Glomerular visceral epithelial cell (primary cell): ENCODE measurements around the gene ANXA10.
"Not testable (repeated sequence)": the region's sequence is repeated elsewhere in the genome, so short reads cannot be mapped to it uniquely, and the experiment has no call there.

Source experiments
- DNase-seq: peaks from one replicate; pipeline ENCODE4 v3.0.0-alpha.2; 2016; ENCODE audit errors: extremely low spot score

The ANXA10 gene

DNA sequence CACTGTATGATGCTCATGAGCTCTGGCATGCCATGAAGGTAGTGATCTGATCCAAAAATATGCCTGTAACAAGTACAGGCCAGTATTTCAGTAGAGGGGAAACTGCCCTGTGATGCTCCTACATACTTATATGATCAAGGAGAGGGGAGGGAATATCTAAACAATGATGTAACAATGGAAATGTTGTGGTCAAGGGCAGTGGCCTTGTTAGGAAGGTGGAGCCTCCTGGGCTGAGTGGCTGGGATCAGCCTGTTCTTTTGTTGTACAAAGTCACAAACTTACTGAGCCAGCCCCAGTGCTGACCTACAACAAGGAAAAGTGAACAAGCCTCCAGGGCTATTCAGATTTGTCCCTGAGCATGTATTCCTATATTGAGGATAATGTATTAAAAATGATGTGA is 70.3 kb downstream of the ANXA10 start:
- peak; percentile 50 for DNase-seq

DNA sequence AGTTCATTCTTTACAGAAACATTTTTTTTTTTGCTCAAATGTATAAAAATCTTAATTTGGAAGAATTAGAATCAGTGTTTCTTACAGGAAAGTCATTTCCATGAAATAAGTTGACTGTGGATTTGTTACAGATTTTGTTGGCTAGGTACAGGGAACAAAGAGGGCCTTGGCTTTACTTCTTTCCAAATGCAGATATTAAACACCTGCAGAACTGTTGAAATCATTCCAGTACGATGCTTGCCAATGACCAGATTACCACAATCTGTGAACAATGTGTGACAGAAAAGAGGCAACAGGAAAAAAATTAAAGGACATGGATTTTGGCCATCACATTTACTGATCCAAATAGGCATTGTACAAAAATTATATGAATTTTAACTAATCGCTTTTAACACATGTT is 70.8 kb downstream of the ANXA10 start:
- no peak for DNase-seq

- no peak for DNase-seq
Measured at GRCh38 chr4:168164045-168164444, 71.7 kb downstream of the ANXA10 start.

GRCh38 chr4:168164915-168165548 is 72.7 kb downstream of the ANXA10 start:
- no peak for DNase-seq

GRCh38 chr4:168167714-168168284 is 75.5 kb downstream of the ANXA10 start:
- DNase-seq, result no peak

- DNase-seq, result no peak
Measured at GRCh38 chr4:168174308-168174707, 82.0 kb downstream of the ANXA10 start.

DNA sequence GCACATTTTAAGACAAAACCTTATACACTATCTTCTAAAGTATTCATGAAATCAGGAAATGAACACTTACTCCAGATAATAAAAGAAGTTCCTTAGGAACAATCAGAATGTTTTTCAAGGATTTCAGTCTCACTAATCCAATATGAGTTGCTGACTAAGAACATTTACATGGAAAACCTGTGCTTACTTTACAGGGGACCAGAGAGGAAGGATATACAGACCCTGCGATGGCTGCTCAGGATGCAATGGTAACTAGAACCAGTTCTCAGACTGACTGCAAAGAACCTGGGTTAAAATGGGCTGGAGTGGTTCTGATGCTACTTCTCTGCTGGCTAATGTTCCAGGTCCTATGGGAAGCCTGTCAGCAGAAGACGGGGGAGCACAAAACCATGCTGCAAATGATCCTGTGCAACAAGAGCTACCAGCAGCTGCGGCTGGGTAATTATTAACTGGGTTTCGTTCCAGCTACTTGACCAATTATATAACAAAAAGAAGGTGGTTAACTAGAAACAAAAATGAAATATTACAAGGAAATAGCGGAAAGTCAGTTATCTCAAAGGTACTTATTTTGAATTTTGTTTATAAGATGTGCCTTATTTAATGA is 85.3 kb downstream of the ANXA10 start:
- DNase-seq, result peak; percentile 73

GRCh38 chr4:168183717-168184571 is 91.6 kb downstream of the ANXA10 start:
- DNase-seq, result peak; percentile 49

GRCh38 chr4:168188754-168189153 is 96.4 kb downstream of the ANXA10 start:
- DNase-seq, result no peak

DNA sequence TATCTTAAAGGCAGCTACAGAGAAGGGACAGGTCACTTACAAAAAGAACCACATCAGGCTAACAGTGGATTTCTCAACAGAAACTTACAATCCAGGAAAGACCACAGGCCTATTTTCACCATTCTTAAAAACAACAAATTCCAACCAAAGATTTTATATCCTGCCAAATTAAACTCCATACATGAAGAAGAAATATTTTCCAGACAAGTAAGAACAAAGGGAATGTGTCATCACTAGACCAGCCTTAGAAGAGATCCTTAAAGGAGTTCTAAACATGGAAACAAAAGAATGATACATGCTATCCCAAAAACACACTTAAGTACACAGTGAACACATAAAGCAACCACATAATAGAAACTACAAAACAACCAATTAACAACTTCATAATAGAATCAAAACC is 105.6 kb downstream of the ANXA10 start:
- no peak for DNase-seq

GRCh38 chr4:168199260-168199957 is 107.1 kb downstream of the ANXA10 start:
- peak; percentile 8 for DNase-seq

DNA sequence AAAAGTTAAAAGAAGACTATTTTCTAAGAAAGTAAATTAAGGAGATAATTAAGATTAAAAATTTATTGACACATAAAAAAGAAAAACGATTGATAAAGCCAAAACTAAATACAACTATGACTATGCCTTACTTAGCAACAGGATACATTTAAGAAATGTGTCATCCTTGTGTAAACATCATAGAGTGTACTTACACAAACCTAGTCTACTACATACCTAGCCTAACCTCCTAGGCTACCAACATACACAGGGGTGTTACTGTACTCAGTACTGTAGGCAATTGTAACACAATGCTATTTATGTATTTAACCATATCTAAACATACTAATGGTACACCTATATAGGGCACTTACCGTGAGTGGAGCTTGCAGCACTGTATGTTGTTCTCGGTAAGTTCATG is 108.3 kb downstream of the ANXA10 start:
- DNase-seq, result no peak

- DNase-seq, result no peak
Measured at GRCh38 chr4:168203233-168203911, 111.0 kb downstream of the ANXA10 start.

DNA sequence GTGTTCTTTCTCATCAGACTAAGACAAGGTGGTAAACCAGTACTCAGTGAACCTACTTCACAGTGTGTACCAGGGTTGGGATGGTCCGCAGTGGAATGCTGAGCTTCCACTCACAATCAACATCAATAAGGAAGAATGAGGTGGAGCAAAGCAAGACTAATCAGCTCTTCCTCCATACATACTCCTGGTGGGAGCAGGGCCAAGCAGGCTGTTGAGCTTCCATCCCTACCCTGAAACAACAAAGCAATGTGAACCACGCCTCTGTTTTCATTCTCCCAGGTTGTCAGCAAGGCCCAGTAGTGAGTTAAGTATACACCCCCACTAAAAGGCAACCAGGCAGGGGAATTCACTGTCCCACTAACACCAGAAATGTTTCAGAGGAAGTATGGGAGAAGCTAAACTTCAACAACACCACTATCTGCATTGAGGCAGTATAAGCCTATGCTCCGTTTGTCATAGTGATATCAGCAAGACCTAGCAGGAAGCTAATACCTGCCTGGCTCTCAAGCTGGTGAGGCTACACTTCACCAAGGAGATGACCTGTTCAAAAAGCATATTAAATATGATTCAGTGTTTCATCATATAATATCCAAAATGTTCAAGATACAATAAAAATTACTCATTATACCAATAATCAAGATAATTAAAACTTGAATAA is 116.7 kb downstream of the ANXA10 start:
- no peak for DNase-seq

DNA sequence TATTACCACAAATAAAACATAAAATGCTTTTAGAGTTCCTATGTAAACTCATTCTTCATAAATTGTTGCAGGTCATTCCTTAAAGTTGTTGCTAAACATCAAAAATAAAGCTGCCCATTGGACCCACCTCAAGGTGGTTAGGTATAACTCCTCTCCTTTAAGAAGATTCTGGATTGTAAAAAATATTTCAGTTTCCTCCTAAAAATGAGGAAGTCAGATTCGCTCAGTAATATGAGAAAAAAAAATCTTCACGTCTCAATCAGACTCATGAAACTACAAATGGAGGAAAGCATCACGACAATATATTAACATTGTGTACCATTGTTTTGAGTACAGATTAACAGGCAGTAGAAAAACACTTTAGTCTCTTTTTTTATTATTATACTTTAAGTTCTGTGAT is 120.3 kb downstream of the ANXA10 start:
- DNase-seq, result no peak

DNA sequence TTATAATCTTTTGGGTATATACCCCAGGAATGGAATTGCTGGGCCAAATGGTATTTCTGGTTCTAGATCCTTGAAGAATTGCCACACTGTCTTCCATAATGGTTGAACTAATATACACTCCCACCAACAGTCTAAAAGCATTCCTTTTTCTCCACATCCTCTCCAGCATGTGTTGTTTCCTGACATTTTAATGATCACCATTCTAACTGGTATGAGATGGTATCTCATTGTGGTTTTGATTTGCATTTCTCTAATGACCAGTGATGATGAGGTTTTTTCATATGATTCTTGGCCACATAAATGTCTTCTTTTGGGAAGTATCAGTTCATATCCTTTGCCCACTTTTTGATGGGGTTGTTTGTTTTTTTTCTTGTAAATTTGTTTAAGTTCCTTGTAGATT is 121.2 kb downstream of the ANXA10 start:
- not testable (repeated sequence) for DNase-seq

- DNase-seq, result peak; percentile 62
Measured at GRCh38 chr4:168218645-168219044, 126.3 kb downstream of the ANXA10 start.

DNA sequence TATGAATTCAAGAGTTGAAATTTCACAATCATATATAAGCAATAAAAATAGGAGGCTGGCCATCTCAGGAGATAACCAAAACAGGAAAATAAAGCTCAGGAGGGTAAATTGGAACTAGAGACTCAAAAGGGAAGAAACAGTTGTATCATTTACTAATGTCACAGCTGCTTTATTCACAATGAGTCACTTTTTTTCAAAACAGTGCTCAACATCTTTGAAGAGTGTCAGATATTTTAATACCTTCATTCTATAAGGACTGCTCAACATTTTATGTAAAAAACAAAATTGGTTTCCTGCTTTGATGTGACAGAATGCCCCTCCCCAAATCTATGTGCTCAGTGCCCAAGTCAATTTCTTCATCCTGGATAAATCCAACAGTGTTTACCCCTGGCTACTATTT is 128.6 kb downstream of the ANXA10 start:
- DNase-seq, result no peak

DNA sequence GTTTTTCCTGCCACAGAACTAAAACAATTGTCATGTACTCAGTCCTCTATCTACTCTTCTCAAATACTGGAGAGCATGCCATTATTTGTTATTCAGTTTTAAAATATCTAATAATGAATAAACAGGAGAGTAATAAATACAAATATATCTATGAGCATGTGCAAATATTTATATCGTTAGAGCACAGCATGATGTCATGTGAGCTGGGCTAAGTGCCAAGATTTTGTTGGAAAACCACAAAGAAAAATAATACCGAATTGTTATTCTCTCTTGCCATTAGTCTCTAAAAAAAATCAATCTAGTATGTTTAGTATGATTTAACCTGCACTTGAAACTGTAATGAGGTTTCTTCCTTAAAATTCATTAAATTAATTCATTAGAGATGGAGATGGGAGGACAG is 129.0 kb downstream of the ANXA10 start:
- peak; percentile 66 for DNase-seq
